GM12801 (cell line): ENCODE measurements around the gene RNF225.

ENCODE experiments used
- CTCF ChIP-seq: IDR thresholded peaks from one replicate; pipeline ENCODE4 v1.5.1; 2011; ENCODE audit warnings: control low read depth; ENCODE audit not compliant: insufficient read length; ENCODE audit errors: extremely low read depth

The RNF225 gene

DNA sequence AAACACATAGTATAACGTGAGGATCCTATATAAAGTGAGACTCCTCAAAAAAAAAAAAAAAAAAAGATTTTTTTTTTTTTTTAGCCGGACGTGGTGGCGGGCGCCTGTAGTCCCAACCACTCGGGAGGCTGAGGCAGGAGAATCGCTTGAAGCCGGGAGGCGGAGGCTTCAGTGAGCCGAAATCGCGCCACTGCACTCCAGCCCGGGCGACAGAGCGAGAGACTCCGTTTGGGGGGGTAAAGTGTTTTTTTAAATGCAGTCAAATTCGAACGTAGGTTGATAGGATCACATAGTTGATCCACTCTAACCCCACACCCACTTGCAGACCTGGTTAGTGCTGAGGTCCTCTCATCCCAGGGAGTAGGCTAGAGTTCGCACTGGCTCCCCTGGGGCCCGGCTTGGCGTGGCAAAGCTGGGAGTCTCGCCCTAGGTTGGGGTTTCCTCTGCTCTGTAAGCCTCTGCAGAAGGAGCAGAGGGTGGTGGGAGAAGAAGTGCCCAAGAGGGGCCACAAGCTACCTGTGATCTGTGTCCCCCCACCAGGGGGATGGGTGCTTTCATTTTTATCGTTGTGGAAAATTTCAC lies 6.5 kb downstream of the RNF225 start:
- no peak for TF ChIP-seq CTCF

- TF ChIP-seq CTCF = no peak
These were observed 11.6 kb downstream of the RNF225 start for GRCh38 chr19:58406818-58407657.

- TF ChIP-seq CTCF = no peak
These were observed 12.2 kb downstream of the RNF225 start for GRCh38 chr19:58407658-58408151.

- no peak for TF ChIP-seq CTCF
These were observed 12.9 kb downstream of the RNF225 start, which contains the start of gene ZNF584 for GRCh38 chr19:58408152-58409009. TSS of gene ZNF584 (plus strand) at chr19:58408649. CDS start at chr19:58409148, 499 bp downstream.

DNA sequence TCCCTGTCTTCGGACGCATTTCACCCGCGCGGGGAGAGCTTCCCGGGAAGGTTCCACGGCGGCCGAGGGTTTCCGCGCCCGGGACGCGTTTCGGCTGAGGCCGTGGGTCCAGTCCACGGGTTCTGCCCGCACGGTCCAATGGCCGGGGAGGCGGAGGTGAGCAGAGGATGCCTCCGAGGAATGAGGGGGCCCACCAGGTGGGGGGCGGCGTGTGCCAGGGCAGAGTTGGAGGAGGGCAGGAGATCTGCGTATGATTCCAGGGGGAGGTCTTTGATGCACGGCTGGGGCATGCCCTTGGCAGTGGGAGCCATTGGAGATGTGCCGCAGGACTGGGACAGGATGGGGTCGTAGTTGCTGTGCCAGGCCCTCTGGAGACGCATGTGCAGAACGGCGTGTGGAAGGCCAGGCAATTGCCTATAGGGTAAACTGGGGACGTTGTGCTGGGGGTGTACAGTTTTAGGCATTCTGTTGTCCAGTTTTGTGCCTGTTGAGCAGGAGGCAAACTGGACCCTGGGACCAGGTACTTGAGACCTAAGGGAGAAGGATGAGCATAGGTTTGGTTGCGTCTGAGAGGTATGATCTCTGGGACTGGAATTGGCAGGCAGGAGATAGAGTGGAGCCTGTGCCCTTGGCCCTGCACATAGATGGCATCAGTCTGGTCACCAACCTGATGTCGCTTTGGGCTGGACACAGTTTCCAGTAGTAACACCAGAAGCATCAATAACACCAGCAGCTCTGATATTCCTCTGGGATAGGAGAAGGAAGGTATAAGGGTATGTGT lies 13.7 kb downstream of the RNF225 start:
- no peak for TF ChIP-seq CTCF

DNA sequence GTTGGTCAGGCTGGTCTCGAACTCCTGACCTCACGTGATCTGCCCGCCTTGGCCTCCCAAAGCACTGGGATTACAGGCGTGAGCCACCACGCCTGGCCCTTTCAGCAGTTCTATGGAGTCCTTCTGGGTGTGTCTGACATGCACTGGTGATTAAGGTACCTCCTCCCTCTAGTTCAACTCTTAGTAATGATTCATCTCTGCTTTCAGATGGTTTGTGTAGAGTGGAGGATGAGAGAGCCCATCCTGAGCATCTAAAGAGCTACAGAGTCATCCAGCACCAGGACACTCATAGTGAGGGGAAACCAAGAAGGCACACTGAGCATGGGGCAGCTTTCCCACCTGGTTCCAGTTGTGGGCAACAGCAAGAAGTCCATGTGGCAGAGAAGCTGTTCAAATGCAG lies 21.1 kb downstream of the RNF225 start:
- TF ChIP-seq CTCF = no peak
